ACC112 (cell line): ENCODE data around the gene OCA2.
"Not testable (repeated sequence)": the region's sequence is repeated elsewhere in the genome, so short reads cannot be mapped to it uniquely, and the experiment has no call there.

Experiments used
- H2AFZ ChIP-seq: fragments of 200-600 bp; sonication (generic); one replicate; pipeline ENCODE4 v1.6.0; 2017; ENCODE audit warnings: antibody characterized with exemption, low read length; ENCODE audit not compliant: unreplicated experiment
- H3K27ac ChIP-seq: fragments of 200-600 bp; sonication (generic); 2 replicates; pipeline ENCODE4 v1.5.1; 2014; ENCODE audit warnings: low read depth, mild to moderate bottlenecking, antibody characterized with exemption, low read length, moderate library complexity
- H3K27me3 ChIP-seq: fragments of 200-600 bp; sonication (generic); 2 replicates; pipeline ENCODE4 v1.6.1; 2014; ENCODE audit warnings: mild to moderate bottlenecking, antibody characterized with exemption, low read length, moderate library complexity, mixed read lengths; ENCODE audit not compliant: insufficient read depth
- H3K36me3 ChIP-seq: fragments of 200-600 bp; sonication (generic); 2 replicates; pipeline ENCODE4 v1.6.1; 2016; ENCODE audit warnings: mild to moderate bottlenecking, antibody characterized with exemption, low read length, moderate library complexity, mixed read lengths; ENCODE audit not compliant: insufficient read depth
- H3K4me1 ChIP-seq: fragments of 200-600 bp; sonication (generic); one replicate; pipeline ENCODE4 v1.6.1; 2016; ENCODE audit warnings: low read length, mixed read lengths; ENCODE audit not compliant: insufficient read depth, unreplicated experiment, control insufficient read depth
- H3K4me3 ChIP-seq: fragments of 200-600 bp; sonication (generic); 2 replicates; pipeline ENCODE4 v1.5.1; 2014; ENCODE audit warnings: mild to moderate bottlenecking, low read depth, low read length
- H3K79me2 ChIP-seq: fragments of 200-600 bp; sonication (generic); one replicate; pipeline ENCODE4 v1.6.0; 2016; ENCODE audit warnings: low read length; ENCODE audit not compliant: control insufficient read depth, unreplicated experiment, insufficient read depth

The OCA2 gene

DNA sequence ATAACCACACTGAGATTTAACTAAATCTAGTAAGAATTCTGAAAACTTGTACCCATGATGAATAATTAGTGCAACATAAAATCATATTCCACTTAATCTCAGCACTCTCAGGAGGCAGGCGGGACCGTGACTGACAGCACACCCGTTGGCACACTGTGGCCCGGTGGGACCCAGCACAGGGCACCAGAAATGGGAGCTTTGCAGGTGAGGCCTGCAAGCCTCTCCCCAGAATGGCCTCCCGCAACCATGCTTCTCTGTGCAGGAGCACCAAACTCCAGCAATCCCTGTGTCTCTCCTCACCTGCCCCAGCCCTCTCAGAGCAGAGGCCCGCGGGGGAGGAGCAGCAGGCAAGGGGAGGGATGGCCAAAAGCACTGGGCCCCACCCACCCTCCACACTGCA is 31.5 kb upstream of the OCA2 start:
- Histone ChIP-seq H2AFZ (no peak overlapping the region), H3K4me1 (peaks cover 24% of the 10 kb centered on the region), H3K36me3 (peaks cover 4% of the 10 kb centered on the region; the same call in 1 of the 2 replicates), H3K79me2 (no peaks in the 10 kb centered on the region), H3K27ac (no peak overlapping the region), H3K27me3 (no peaks in the 10 kb centered on the region), H3K4me3 (no peak overlapping the region)

DNA sequence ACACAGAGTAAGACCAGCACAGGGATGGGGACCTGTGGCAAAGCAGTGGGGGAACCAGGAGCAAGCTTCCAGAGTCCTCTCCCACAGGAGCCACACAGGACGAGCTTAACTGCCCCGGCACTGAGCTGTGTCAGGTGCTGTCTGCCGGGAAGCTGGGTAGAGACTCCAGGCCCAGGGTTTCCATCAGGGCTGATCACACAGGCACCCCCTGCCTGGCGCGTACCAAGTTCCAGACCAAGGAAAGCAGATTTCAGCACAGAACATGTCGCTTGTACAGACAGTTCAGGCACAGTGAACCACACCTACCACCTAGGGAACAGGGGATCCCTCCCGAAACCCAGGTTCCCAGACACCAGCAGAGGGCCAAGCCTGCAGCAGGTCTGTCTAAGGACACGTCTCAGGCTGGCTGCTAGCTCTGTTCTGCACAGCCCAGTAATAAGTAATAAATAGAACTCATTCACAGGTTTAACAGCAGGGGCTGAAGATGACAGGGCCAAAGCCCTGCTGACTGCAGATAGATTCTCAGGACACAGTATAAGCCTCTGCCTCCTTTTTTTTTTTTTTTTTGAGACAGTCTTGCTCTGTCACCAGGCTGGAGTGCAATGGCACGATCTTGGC is 30.2 kb upstream of the OCA2 start:
- Histone ChIP-seq H3K36me3 (no peaks in the 10 kb centered on the region; the same call in 1 of the 2 replicates), H3K4me1 (peaks cover 22% of the 10 kb centered on the region), H3K4me3 (no peak overlapping the region), H2AFZ (no peak overlapping the region), H3K79me2 (no peaks in the 10 kb centered on the region), H3K27me3 (no peaks in the 10 kb centered on the region), H3K27ac (no peak overlapping the region)

DNA sequence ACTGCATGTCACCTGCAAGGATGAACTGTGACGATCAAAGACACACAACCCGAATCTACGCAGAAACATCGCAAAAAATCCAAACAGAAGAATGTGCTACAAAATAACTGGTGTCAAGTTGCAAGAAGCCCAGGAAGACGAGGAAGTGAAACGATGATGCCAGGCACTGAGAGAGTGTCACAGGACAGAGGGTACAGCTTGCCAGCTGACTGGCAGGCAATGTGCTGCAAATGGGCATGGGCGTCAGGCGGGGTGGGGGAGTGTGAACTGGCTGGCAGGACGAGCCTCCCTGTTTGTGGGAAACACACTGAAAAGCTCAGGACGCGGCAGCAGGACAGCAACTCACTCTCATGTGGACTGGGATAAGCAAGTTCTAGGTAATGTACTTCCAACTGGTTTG is 28.9 kb upstream of the OCA2 start:
- H2AFZ ChIP-seq, result no peak overlapping the region
- H3K36me3 ChIP-seq, result no peaks in the 10 kb centered on the region; the same call in 1 of the 2 replicates
- H3K79me2 ChIP-seq, result no peaks in the 10 kb centered on the region
- H3K4me1 ChIP-seq, result peaks cover 9% of the 10 kb centered on the region
- H3K27me3 ChIP-seq, result no peaks in the 10 kb centered on the region
- no peak overlapping the region for H3K4me3 ChIP-seq
- H3K27ac ChIP-seq, result no peak overlapping the region

DNA sequence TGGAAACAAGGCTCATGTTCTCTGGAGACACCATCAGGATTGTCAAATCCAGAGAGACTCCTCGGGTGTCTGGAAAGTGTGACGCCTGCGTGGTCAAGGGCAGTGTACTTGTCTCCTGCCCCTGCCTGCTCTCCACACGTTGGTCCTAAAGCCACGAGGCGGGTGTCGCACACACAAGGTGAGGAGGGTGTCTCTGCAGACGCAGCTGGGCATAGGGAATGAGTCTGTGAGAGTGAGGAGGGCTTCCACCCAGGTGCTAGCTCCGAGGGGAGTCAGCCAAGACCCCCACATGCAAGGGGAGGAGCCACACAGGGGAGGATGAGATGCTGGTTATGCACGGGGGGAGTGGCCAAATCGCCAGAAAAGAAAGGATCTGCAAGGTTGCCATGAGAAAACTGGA is 27.9 kb upstream of the OCA2 start:
- Histone ChIP-seq H3K27me3 (no peaks in the 10 kb centered on the region), H2AFZ (no peak overlapping the region), H3K4me1 (no peaks in the 10 kb centered on the region), H3K4me3 (no peak overlapping the region), H3K27ac (no peak overlapping the region), H3K36me3 (no peaks in the 10 kb centered on the region; the same call in 1 of the 2 replicates), H3K79me2 (no peaks in the 10 kb centered on the region)

DNA sequence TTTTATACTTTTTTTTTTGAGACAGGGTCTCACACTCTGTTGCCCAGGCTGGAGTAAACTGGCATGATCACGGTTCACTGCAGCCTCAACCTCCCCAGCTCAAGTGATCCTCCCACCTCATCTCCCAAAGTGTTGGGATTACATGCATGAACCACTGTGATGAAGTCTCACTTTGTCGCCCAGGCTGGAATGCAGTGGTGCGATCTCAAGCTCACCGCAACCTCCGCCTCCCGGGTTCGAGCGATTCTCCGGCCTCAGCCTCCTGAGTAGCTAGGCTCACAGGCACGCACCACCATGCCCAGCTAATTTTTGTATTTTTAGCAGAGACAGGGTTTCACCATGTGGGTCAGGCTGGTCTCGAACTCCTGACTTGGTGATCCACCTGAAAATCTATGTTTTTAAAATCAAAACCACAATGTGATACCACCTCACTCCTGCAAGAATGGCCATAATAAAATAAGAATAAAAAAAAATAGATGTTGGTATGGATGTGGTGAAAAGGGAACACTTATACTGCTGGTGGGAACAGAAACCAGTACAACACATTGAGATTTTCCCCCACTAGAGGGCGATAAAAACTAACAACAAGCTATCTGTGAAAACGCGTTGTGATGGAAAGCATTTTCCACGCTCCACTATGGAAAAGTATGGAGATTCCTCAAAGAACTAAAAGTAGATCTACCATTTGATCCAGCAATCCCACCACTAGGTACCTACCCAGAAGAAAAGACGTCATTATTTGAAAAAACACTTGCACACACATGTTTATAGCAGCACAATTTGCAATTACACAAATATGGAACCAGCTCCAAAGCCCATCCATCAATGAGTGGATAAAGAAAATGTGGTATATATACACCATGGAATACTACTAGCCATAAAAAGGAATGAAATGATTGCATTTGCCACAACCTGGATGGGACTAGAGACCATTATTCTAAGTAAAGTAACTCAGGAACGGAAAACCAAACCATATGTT is 26.8 kb upstream of the OCA2 start:
- Histone ChIP-seq H2AFZ (no peak overlapping the region), H3K27me3 (no peaks in the 10 kb centered on the region), H3K27ac (no peak overlapping the region), H3K79me2 (no peaks in the 10 kb centered on the region), H3K36me3 (no peaks in the 10 kb centered on the region), H3K4me3 (no peak overlapping the region), H3K4me1 (no peaks in the 10 kb centered on the region)

DNA sequence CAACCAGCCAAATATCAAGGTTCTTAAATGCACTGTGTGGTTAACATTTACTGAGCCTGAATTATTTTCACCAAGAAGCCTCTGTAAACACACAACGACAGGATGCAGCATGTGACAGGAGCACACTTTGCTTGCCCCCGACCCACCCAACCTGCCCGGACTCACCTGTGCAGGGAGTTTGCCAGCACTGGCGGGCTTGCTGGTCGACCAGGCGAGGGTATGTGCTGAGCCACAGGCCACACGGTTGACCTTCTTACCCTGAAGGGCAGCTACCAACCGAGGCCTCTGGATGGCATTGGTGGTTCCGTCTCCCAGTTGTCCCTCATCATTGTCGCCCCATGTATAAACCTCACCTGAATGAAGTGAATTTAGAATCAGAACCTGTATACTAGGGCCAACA is 25.7 kb upstream of the OCA2 start:
- Histone ChIP-seq H2AFZ (no peak overlapping the region), H3K79me2 (no peaks in the 10 kb centered on the region), H3K4me3 (no peak overlapping the region), H3K36me3 (0 out of 2 replicates have a peak, but pooled peaks cover 5% of the 10 kb centered on the region), H3K27me3 (no peaks in the 10 kb centered on the region), H3K4me1 (peaks cover 1% of the 10 kb centered on the region), H3K27ac (no peak overlapping the region)

DNA sequence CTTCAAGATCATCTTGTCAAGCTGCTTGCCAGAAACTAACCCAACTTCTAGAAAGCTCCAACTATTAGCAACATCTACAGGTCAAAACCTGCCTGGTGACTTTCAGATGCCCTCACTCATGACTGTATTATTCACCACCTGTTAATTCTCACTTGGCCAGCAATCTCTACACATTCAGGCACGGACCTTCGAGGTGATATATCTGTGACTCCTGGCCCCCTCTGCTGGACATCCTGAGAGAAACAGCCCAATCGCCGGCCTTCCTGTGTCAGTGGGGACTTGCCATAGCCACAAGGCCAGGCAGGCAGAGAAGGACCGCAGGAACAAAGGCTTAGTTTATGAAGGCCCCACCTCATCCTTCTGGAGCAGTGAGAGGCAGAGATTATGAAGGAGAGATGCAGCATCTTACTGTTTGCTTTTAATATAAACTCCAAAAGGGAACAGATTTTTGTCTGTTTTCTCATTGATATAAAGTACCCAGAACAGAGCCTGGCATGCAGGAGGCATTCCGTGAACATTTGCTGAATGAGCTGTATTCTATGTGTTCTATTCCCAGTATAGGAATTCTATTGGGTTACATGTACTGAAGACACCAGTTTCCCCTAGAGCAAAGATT is 24.4 kb upstream of the OCA2 start:
- no peak overlapping the region for H3K4me3 ChIP-seq
- H3K36me3 ChIP-seq, result 0 out of 2 replicates have a peak, but pooled peaks cover 7% of the 10 kb centered on the region
- H3K27ac ChIP-seq, result no peak overlapping the region
- peaks cover 3% of the 10 kb centered on the region for H3K4me1 ChIP-seq
- no peaks in the 10 kb centered on the region for H3K27me3 ChIP-seq
- no peaks in the 10 kb centered on the region for H3K79me2 ChIP-seq
- H2AFZ ChIP-seq, result no peak overlapping the region

DNA sequence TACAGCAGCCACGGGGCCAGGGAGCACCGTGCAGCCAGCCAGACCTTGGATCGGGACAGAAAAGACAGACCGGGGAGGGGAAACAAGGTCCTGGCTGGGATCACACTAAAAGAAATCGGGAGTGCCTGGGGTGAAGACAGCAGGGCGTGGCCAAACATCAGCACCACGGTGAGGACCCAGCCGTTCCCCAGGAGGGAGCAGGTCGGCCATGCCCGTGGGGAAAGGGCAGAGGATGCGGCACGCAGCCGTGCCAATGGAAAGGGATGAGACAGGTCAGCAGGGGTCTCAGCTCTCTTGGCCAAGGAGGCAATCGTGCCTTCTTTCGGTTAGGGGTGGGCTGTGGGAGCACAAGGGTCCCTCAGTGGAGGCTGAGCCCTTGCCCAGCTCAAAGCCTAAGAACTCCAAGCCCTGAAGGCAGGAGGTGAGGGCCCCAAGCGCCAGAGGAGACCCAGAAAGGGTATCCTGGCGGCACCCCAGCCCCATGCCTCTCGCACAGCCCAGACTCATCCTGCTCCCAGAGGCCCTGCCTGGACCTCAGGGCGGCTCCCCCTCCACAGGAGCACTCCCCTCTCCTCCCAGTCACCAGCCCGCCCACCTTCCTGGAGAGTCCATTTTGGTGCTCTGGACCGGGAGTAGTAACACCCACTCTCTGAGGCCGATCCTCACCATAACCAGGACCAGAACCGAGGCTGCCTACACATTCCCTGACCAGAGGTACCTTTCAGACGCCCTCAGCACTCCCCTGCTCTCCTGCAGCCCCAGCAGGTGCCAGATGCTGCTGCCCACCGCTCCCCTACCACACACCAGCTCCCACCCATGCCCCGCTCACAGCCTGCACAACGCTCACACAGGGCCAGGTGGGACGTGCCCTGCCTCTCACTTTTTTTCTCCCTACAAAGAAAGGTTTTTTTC is 23.2 kb upstream of the OCA2 start:
- Histone ChIP-seq H3K79me2 (no peaks in the 10 kb centered on the region), H3K36me3 (0 out of 2 replicates have a peak, but pooled peaks cover 7% of the 10 kb centered on the region), H3K4me3 (no peak overlapping the region), H3K27me3 (no peaks in the 10 kb centered on the region), H3K27ac (no peak overlapping the region), H3K4me1 (peaks cover 3% of the 10 kb centered on the region), H2AFZ (no peak overlapping the region)

DNA sequence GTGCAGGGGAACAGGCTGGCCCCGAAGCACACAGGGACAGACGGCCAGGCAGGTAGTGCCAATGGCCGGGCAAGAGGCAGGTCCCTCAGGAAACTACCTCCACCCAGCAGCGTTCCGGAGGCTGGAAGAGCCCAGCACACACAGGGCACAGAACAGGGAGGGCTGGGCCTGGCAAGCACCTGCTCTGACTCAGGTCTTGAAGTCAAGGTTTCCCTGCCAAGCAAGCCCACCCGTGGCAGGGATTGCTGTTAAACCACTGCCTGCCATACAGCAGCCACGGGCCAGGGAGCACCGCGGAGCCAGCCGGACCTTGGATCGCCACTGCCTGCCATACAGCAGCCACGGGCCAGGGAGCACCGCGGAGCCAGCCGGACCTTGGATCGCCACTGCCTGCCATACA is 22.5 kb upstream of the OCA2 start:
- not testable (repeated sequence) for H3K4me3 ChIP-seq, H3K27me3 ChIP-seq, H3K4me1 ChIP-seq, H3K79me2 ChIP-seq, H3K36me3 ChIP-seq, H3K27ac ChIP-seq, H2AFZ ChIP-seq

DNA sequence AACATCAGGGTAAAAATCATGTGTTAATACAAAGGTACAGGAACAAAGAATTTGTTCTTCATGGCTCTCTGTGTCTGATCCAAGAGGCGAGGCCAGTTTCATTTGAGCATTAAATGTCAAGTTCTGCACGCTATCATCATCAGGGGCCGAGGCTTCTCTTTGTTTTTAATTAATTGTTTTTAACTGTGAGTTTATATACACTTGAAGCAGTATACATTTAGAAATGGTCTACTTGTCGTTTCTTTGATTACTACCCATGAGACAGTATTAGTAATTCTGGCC is 21.2 kb upstream of the OCA2 start:
- H3K36me3 ChIP-seq, result 0 out of 2 replicates have a peak, but pooled peaks cover 7% of the 10 kb centered on the region

More for the DNA sequence above, 21.2 kb upstream of the OCA2 start:
- Histone ChIP-seq H3K27ac (no peak overlapping the region), H3K4me3 (no peak overlapping the region), H3K4me1 (peaks cover 3% of the 10 kb centered on the region), H3K27me3 (no peaks in the 10 kb centered on the region), H2AFZ (no peak overlapping the region), H3K79me2 (no peaks in the 10 kb centered on the region)
